CD4-positive, alpha-beta T cell treated with Interleukin-10 for 1 hour (primary cell): ENCODE data around the gene RABAC1.
"Not testable (repeated sequence)": the region's sequence is repeated elsewhere in the genome, so short reads cannot be mapped to it uniquely, and the experiment has no call there.

Source experiments
- DNase-seq: peaks from one replicate; pipeline ENCODE4 v3.0.0-alpha.2; 2020

The RABAC1 gene

DNA sequence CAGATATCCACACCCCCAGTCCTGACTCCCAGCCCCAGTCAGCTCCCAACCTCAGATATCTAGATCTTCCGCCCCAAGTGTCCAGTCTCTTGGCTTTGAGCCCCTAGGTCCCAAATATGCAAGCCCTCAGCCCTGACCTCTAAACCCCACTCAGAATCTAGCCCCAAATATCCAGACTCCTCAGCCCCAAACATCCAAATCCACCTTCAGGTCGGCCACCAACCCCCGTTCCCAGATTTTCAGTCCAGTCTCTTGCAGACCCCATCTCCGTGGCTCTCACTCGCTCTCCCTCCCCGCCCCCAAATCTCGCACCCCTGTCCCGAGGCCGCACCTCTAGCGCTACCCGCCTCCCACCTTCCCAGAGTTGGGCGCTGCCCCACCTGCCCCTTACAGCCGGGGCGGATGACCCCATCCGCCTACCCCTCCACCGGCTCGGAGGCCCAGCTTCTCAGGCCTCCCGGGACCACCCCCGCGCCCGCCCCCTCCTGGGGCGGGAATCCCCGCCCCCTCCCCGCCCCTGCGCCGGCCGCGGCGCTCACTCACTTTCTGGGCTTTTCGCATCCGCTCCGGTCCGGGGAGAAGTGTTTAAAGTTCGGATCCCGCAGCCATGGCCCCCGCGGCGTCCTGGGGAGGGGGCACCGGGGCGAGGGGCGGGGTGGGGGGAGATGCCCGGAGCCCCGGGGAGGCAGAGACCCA is 31.5 kb downstream of the RABAC1 start:
- DNase-seq: no peak

DNA sequence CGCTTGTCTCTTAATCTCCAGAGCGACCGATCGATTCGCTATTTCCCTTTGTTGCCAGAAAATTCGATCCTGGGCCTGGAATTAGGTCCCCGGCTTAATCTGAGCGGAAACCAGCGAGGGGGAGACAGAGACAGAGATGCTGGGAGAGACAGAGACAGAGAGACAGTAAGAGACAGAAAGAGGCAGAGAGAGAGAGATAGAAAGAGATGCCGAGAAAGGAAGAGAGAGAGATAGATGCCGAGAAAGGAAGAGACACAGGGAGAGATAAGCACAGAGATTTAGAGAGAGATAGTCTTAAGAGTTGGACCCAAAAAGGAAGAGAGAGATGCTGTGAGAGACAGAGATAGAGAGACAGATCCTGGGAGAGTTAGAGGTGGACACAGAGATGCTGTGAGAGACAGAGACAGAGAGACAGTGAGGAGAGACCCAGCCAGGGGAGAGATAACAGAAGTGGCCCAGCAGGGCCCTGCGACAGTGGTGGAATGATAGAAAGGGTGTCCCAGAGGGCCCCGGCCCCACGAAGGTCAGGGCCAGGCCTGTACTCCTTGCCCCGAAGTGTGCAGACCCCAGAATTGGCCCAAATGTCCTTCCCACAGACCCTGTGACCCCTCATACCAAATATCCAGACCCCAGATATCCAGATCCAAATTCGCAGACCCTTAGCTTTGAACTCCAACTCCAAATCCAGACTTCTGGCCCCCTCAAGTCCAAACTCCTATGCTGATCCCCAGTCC is 32.2 kb downstream of the RABAC1 start:
- DNase-seq: no peak

DNA sequence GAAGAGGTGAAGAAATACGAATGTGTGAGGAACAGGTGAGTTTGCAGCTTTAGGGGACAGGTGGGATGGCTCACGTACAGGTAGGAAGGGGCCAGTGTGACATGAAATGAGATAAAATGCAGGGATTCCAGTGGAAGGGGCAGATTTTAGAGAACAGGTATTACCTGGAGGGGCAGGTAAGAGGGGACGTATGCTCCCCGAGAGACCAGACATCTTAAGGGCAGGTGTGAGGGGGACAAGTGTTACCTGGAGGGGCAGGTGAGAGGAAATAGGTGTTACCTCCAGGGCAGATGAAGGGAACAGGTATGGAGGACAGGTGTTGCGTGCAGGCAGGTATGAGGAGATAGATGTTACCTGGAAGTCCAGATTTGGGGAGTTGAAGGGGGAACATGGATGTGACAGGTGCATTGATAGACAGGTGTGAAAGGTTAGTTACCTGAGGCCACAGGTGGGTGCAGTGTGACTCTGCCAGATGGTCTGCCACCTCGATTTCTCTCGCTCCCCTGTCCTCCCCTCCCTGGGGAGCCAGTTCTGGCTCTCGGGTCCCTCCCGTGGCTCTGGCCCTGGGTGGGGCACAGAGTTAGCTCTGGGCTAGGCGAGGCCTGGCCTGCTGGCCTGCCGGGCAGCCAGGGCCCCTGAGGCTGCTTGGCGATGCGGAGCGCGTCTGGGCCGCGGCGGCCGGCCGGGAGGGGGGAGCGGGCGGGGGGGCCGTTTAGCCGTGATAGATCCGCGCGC is 32.9 kb downstream of the RABAC1 start:
- no peak for DNase-seq

DNA sequence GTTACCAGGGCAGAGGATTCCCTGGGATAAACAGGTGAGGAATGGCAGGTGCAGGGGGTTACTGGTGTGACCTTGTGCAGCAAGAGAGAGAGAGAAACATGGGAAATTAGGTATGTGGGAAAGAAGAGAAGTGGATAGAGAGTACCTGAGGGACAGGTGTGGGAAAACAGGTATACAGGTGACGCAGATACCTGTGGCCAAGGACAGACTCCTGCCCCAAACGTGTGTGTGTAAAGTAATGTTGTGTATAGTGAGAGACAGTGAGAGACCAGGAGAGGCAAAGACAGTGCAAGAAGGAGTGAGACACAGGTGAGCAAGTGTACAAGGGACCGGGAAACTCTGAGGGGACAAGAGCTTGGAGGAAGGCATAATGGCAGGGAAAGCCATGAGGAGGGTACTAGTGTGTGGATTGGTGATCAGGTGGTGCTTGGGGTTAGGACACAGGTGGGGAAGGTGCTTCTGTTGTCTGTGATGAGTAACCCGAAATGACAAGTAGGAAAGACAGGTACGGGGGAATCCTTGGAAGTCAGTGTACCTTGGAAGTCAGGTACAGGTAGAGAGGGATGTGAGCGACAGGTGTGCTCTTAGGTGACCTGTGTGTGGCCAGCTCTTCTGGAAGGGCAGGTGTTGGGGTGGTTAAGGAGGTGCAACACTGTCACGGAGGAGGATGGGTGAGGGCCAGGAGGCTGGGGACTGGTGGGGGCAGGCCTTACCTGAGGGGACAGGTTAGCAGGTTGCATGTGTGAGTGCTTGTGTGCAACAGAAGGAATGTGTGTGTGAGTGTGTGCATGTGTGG is 33.7 kb downstream of the RABAC1 start:
- no peak for DNase-seq

DNA sequence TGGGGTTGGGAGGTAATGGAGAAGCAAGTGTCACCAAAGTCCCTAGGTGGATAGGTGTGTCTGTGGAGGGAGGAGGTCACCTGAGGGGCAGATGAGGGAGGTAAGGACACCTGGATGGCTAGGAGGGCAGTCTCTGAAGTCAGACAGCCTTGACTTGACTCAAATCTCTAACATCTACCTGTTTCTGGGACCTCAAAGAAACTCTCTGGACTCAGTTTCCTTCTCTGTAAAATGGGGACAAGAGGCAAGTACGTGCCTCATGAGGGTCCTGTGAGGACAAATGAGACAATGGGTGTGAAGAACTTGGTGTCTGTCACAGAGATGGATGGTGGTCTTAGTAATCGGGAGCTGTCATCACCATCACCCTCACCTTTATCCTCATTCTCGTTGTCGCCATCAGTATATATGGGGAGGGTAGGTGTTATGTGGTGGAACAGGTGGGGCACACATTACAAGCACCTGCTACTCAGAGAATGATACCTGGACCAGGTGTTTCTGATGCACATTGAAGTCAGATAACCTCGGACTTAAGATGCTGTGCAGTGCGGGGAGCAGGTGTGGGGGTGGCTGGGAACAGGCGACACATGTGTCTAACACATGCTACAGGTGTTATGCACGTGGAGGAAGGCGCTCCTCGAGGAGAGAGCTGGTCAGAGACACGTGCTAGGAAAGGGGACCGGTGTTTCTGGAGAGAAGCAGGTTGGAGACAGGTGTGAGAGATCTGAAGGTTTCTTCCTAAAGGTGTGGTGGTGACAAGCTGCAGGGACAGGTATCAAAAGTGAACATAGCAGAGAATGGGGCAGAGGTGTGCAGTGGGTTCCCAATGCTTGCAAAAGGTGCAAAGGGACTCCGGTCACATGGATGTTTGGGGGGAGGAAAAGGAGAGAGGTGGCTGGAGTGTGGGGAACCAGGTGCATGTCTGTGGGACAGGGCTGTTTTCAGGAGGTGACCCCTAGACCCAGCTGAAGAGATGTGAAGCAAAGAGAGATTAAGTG is 34.7 kb downstream of the RABAC1 start:
- DNase-seq: no peak

DNA sequence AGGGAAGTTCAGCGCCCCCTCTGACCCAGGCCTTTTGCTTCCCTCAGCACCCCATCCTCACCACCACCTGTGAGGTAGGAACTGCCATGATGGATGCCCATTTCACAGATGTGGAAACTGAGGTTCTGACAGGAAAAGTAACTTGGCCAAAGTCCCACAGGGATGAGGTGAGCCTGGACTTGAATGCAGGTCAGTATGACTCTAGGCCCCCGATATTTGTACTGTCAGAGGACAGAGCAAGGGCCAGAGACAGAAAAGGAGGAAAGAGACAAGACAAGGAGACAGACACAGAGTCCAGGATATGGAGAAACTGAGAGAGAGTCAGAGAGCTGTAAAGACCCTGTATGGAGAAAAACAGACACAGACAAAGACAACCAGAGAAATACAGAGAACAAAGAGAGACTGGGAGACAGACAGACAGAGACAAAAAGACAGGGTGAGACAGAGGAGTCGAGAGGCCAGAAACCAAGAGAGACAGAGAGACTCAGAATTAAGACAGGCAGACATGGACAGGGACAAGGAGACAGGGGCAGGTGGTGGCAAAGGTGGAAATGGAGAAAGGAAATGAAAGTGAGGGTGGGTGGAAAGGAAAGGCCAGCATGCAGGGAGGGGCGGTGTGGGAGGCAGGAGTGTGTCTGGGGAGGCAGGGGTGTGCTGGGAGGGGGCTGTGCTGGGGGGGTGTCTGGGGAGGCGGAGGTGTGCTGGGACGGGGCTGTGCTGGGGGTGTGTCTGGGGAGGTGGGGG is 35.9 kb downstream of the RABAC1 start:
- no peak for DNase-seq

DNA sequence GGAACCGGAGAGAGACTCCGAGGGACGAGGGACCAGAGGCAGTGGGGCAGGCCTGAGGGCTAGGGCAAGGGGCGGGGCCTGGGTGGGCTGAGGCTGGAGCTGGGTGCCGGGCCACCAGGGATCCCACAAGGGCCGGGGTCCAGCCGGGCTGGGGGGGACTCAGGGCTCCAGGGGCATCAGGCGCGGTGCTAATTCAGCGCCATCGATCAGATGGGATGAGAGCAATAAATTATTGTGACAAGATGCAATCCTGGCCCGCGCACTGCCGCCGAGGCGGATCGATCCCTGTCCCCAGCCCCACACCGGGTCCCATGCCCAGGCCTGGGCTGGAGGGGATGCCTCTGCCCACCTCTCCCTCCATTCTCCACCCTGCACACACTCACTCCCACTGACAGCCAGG is 36.5 kb downstream of the RABAC1 start:
- no peak for DNase-seq

DNA sequence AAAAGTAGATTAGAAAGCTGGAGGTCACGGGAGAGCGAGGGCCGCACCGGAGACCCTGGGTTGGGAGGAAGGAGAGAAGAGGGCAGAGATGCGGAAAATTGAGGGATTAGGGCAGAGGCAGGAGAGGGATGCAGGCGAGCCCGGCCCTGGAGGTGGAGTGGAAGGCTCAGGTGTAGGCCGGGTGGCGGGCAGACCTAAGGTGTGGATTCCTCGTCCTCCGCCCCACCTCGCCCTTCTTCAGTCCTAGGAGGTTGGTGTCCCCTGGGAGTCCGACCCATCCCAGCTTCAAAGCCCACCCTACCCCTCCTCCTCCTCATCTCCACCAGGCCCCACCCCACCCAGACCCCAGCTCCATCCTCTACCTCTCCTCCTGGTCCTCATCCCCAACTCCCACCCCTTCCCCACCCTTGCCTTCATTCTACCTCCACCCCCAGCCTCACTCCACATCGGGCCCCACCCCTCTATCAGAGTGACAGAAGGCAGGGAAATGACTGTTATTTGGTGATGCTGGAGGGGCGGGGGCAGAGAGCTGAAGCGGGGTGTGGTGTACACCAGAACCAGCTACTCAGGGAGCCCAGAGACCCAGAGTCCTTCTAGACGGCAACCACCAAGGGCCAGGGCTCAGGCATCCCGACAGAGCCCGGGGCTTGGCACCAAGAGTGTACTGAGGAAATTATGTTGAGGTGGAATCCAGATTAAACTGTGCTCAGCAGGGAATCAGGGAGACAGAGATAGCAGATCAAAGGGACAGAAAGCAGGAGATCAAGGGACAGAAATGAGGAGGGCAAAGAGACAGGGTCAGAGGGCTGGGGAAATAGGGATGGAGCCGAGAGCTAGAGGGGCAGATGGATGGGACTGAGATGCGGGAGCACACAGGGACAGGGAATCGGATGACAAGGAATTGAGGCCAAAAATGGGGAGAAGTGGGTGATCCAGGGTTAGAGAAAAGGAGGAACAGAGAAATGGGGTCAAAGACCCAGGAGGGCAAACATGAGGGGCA is 37.2 kb downstream of the RABAC1 start:
- DNase-seq: no peak

DNA sequence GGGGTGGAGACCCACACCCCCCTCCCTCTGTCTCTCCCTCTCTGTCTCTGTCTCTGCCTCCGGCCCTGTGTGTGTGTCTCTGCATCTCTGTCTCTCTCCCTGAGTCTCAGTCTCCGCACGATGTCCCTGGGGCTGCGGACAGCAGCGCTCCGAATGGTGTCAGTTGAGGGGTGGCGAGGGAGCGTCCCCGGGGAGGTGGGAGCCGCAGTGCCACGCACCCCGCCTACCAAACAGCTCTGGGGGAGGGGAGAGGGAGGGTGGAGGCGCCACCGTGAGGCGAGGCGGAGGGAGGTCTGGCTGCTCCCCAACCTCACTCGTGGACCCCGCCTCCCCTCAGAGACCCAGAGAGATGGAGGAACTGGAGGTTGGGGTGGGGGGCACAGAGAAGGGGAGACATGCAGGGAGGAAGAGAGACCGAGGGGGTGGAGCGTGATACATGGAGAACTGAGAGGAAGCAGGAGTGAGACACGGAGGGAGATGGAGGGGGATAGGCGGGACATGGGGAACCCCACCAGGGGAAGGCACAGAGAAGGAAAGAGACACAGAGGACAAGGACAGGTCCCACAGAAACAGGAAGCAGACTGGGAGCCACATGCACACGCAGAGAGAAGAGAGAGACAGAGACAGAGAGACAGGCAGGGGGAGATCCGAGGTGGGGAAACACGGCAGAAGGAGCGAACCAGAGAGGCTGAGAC is 38.1 kb downstream of the RABAC1 start:
- no peak for DNase-seq

DNA sequence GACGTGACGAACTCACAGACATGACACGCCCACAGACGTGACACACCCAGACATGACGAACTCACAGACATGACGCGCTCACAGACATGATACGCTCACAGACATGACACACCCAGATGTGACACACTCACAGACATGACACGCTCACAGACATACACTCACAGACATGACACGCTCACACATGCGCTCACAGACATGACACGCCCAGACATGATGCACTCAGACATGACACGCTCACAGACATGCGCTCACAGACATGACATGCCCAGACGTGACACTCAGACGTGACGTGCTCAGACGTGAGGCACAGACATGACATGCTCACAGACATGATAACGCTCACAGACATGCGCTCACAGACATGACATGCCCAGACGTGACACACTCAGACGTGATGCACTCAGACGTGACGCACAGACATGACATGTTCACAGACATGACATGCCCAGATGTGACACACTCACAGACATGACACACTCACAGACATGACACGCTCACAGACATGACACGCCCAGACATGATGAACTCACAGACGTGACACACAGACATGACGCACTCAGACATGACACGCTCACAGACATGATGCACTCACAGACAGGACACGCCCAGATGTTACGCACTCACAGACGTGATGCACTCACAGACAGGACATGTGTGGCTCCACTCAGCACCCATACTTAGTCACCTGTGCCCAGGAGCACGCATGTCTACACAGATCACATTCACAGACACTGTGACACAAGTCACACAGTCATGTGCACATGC is 39.0 kb downstream of the RABAC1 start:
- no peak for DNase-seq

DNA sequence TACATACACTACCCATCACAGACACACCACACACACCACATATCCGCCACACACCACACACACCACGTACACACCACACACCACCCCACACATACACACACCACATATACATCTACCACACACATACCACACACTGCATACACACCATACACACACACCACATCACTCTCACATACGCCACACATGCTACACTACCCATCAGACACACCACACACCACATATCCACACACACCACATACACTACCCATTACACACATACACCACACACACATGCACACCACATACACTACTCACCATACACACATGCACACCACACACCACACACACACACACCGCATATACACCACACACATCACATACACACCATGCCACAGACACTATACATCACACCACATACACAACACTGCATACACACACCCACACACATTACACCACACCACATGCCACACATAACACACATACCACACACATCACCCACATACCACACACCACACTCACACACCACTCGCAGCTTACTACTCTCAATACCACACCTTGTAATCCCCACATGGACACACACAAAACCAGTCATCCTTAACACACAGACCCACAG is 40.4 kb downstream of the RABAC1 start:
- DNase-seq: no peak

DNA sequence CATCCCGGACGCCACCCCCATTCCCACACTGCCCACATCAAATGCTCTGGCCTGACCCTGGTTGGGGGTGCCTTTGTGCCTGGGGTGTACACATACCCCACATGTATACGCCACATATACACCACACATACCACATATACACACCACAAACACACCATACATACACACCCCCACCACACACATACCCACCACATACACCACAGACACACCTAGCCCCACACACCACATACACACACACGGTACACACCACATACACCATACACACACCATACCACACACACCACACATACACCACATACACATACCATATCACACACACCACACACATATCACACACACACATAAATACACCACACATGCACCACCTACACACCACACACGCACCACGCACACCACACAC is 41.0 kb downstream of the RABAC1 start:
- DNase-seq: no peak

DNA sequence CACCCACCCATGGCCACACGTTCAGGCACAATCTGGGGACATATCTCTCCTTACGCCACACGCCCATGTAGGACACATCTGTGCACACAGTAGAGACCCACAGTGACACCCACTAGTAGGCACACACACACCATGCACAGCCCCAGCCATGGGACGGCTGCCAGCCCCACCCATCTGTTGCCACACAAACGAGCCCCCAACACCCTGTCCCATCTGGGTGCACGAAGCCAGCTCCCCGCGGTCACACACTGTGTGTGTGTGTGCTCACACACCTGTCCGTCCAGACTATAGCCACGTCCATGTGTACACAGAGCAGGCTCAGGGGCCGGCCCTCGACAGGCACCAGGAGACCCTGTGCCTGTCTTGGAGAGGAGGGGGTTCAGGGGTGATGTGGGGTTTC is 41.4 kb downstream of the RABAC1 start:
- no peak for DNase-seq

DNA sequence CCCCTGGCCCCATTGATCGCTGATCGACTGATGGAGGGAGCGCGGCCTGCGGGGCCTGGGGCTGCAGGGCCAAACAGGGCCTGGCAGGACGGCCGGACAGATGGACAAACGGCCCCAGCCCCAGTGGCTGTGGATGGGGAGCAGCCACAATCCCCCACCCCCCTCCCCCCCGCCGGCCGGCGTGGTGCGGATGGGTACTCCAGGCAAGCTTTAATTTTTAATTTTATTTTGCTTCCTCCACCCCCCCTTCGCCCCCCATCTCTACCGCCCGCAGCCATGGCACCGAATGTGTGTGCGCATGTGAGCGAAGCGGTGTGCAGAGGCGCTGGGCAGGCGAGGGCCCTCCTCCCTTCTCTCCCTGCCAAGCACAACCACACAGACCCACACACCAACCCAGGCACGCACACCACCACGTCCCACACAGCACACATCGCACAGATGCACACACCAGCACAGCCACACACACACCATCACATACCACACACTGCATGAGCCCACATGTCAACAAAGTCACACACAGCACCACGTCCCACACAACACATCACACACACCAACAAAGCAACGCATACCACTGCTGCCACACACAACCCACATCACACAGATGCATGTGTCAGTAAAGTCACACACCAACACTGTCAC is 43.2 kb downstream of the RABAC1 start:
- no peak for DNase-seq

DNA sequence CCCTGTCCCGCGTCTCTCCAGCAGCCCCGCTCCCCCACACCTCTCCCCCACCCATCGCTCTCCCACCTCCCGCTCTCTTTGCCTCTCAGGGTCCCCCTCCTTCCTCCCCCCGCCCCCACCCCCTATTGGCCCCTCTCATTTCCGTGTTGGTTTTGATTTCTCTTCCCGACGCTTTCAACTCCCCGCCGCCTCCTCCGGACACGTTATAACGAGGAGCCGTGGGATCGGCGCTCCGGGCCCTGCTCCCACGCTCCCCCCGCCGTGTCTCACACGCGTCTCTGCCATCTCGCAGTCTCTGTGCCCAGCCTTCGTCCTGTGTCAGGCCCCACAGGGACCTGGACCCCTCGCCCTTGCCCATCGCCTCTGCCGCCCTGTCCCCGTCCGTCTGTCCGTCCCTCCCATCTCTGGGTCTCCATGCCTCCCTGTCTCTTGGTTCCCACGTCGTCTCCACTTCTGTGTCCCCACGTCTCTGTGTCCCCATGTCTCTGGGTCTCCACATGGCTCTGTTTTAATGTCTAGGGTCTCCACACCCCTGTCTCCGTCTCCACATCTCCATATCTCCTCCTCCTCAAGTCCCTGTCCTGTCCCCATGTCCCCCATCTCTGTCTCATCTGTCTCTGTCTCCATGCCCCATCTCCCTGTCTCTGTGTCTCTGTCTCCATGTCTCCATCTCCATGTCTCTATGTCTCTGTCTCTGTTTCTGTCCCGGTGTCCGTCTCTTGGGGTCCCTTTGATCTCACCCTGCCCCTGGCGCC is 43.9 kb downstream of the RABAC1 start:
- no peak for DNase-seq

DNA sequence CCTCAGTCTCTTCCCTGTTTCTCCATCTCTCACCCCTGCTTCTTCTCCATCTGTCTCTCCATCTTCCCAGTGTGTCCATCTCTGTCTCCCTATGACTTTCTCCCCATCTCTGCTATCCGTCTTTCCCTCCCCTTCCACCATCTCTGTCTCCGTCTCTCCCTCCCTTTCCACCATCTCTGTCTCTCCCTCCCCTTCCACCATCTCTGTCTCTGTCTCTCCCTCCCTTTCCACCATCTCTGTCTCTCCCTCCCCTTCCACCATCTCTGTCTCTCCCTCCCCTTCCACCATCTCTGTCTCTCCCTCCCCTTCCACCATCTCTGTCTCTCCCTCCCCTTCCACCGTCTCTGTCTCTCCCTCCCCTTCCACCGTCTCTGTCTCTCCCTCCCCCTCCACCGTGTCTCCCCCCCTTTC is 44.7 kb downstream of the RABAC1 start:
- not testable (repeated sequence) for DNase-seq
